MV-4-11 (cell line): Measurements from ENCODE around the gene UTP3.
"Not testable (repeated sequence)": the region's sequence is repeated elsewhere in the genome, so short reads cannot be mapped to it uniquely, and the experiment has no call there.

Source experiments
- DNase-seq: peaks from one replicate; lab custom pipeline; 2025; lab: John Stamatoyannopoulos, UW

The UTP3 gene

GRCh38 chr4:70687392-70687791, 940 bp upstream of the UTP3 start:
- peak; percentile 12 for DNase-seq

GRCh38 chr4:70688795-70689231, 481 bp downstream of the UTP3 start:
- no peak for DNase-seq

GRCh38 chr4:70691661-70692060, 3.3 kb downstream of the UTP3 start:
- DNase-seq: peak; percentile 77

- peak; percentile 6 for DNase-seq
Measured at GRCh38 chr4:70694633-70695032, 6.3 kb downstream of the UTP3 start.

- DNase-seq: not testable (repeated sequence)
Measured at GRCh38 chr4:70698435-70698834, 10.1 kb downstream of the UTP3 start.

GRCh38 chr4:70700712-70701111, 12.4 kb downstream of the UTP3 start:
- DNase-seq: no peak

GRCh38 chr4:70701271-70701670, 12.9 kb downstream of the UTP3 start:
- no peak for DNase-seq

- not testable (repeated sequence) for DNase-seq
Measured at GRCh38 chr4:70702592-70702991, 14.3 kb downstream of the UTP3 start.

- DNase-seq: no peak
Measured at GRCh38 chr4:70703619-70704214, 15.4 kb downstream of the UTP3 start.

GRCh38 chr4:70704215-70704930, 16.0 kb downstream of the UTP3 start:
- no peak for DNase-seq

GRCh38 chr4:70704931-70705182, 16.5 kb downstream of the UTP3 start:
- DNase-seq: no peak

- no peak for DNase-seq
Measured at GRCh38 chr4:70705183-70706043, 17.1 kb downstream of the UTP3 start.

GRCh38 chr4:70706044-70706461, 17.7 kb downstream of the UTP3 start:
- DNase-seq: no peak

- DNase-seq: no peak
Measured at GRCh38 chr4:70706516-70706915, 18.2 kb downstream of the UTP3 start.

GRCh38 chr4:70709611-70710205, 21.4 kb downstream of the UTP3 start:
- DNase-seq: no peak

- DNase-seq: no peak
Measured at GRCh38 chr4:70711599-70711998, 23.3 kb downstream of the UTP3 start.

- no peak for DNase-seq
Measured at GRCh38 chr4:70712150-70712549, 23.8 kb downstream of the UTP3 start.

- no peak for DNase-seq
Measured at GRCh38 chr4:70712604-70713452, 24.5 kb downstream of the UTP3 start.

GRCh38 chr4:70713453-70714078, 25.2 kb downstream of the UTP3 start:
- DNase-seq: peak; percentile 83

GRCh38 chr4:70714079-70714887, 26.0 kb downstream of the UTP3 start:
- DNase-seq: no peak
